ENCODE measurements around the gene IGFN1.

IGFN1 gene

DNA sequence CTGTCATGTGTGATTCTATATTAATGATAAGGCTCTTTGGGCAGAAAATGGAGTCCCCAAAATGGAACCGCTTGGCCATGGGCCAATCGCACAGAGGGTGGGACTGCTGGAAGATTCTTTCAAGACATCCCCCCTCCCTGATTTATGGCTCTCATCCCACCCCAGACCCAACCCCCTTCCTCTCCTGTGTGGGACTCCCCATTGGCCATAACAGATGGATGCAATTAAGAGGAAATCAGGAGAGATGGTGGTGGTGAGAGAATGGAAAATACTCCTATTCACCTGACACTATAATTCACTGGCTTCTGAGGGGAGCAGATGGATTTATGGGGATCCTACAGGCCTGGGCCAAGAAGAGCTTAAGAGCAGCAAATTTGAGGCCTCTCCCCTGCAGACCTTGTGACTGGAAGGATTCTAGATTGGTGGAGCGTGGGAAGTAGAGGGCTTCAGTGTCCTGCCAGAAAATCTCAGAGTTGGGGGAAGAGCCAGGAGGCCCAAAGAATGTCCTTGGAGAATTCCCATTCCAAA, 1.7 kb downstream of the IGFN1 start:
- TF ChIP-seq, protein P1, sequence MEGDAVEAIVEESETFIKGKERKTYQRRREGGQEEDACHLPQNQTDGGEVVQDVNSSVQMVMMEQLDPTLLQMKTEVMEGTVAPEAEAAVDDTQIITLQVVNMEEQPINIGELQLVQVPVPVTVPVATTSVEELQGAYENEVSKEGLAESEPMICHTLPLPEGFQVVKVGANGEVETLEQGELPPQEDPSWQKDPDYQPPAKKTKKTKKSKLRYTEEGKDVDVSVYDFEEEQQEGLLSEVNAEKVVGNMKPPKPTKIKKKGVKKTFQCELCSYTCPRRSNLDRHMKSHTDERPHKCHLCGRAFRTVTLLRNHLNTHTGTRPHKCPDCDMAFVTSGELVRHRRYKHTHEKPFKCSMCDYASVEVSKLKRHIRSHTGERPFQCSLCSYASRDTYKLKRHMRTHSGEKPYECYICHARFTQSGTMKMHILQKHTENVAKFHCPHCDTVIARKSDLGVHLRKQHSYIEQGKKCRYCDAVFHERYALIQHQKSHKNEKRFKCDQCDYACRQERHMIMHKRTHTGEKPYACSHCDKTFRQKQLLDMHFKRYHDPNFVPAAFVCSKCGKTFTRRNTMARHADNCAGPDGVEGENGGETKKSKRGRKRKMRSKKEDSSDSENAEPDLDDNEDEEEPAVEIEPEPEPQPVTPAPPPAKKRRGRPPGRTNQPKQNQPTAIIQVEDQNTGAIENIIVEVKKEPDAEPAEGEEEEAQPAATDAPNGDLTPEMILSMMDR (IDR thresholded peaks at IDR 0.05; ENCODE audit: insufficient read depth, missing control alignments) = no peak
- FAIRE-seq = no peak
- no peak for DNase-seq (ENCODE audit: insufficient read length, low spot score)

DNA sequence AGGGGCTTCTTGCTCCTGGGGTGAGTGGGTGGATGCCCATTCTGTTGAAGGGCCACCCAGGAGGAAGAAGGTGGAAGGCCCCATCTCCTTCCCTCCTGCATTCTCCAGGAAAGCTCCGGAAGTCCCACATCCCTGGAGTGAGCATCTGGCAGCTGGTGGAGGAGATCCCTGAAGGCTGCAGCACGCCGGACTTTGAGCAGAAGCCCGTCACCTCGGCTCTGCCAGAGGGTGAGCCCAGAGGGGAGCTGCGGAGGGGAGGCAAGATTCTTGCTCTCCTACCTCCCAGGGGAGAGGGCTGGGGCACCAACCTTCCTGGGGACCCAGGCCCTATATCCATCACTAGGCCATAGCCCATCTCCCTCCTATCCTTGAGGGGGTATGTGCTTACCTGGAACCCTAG, 3.4 kb downstream of the IGFN1 start:
- no peak for FAIRE-seq

DNA sequence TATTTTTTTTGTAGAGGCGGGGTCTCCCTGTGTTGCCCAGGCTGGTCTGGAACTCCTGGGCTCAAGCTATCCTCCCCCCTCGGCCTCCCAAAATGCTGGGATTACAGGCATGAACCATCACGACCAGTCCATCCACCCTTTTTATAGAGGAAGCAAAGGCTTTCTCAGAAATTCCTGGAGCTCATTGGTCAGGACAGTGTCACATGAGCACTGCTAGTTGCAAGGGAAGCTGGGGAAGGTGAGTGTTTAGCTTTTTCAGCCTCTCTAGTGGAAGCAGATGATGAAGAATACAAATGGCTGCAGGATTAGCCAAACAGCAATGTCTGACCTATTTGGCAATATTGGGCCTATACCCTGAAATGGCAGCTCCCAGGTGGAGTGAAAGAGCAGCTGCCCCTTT, 8.0 kb downstream of the IGFN1 start:
- DNase-seq (ENCODE audit: insufficient read length, low spot score) = no peak
- TF ChIP-seq, protein P1 (IDR thresholded peaks at IDR 0.05; ENCODE audit: insufficient read depth, missing control alignments) = no peak
- no peak for FAIRE-seq

More for the DNA sequence above, 3.4 kb downstream of the IGFN1 start:
- no peak for DNase-seq (ENCODE audit: insufficient read length, low spot score)
- TF ChIP-seq, protein P1 (IDR thresholded peaks at IDR 0.05; ENCODE audit: insufficient read depth, missing control alignments) = no peak

DNA sequence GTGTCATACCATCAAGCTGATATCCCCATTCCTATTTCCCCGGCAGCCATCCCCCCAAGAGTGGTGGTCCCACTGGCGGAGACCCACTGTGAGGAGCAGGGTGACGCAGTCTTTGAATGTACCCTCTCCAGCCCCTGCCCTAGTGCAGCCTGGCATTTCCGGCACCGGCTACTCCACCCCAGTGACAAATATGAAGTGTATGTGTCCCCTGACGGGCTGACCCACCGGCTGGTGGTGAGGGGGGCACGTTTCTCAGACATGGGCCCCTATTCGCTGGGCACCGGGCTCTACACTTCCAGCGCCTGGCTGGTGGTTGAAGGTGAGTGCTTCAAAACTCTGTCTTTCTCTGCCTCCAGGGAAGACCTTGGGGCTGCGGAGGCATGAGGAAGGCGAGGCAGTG, 14.4 kb downstream of the IGFN1 start:
- TF ChIP-seq, protein P1 (IDR thresholded peaks at IDR 0.05; ENCODE audit: insufficient read depth, missing control alignments) = no peak
- FAIRE-seq (no peak), DNase-seq (ENCODE audit: insufficient read length, low spot score) (no peak)

DNA sequence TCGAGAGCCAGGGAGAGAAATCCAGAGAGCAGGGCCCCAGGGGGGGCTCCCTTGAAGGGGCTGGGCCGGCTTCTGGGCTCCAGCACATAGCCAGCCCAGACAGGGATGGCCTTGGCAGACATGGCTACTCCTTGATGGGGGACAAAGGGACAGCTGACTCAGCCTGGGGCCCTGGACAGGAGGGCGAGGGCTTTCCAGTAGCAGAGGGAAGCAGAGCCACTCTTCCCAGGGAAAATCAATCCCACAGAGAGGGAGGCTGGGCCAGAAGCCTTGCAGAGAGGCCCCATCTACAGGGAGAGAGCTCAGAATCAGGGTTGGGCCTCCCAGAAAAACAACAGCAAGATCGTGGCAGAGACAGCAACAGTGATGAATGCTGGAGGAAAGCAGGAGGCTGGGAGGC, 15.6 kb downstream of the IGFN1 start:
- TF ChIP-seq, protein P1 (IDR thresholded peaks at IDR 0.05; ENCODE audit: insufficient read depth, missing control alignments) = no peak
- no peak for FAIRE-seq

DNA sequence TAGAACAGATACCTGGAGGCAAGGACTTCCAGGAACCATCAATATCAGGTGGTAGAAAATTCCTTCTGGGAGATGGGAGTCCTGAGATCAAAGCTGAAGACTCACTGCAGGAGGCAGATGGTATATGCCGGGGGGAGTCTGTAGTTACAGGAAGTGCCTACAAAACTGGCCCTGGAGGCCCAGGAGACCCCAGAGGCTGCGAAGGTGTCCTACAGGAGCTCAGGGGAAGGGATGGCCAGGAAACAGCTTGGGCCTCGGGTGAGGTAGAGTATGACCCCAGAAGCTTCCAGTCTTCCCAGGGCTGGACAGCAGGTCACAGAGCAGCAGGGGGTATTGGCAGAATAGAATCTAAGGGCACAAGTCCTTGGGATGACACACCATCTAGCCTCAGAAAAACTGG, 16.4 kb downstream of the IGFN1 start:
- FAIRE-seq = no peak
- TF ChIP-seq, protein P1 (IDR thresholded peaks at IDR 0.05; ENCODE audit: insufficient read depth, missing control alignments) = no peak
- DNase-seq (ENCODE audit: insufficient read length, low spot score) = no peak

More for the DNA sequence above, 15.6 kb downstream of the IGFN1 start:
- no peak for DNase-seq (ENCODE audit: insufficient read length, low spot score)

DNA sequence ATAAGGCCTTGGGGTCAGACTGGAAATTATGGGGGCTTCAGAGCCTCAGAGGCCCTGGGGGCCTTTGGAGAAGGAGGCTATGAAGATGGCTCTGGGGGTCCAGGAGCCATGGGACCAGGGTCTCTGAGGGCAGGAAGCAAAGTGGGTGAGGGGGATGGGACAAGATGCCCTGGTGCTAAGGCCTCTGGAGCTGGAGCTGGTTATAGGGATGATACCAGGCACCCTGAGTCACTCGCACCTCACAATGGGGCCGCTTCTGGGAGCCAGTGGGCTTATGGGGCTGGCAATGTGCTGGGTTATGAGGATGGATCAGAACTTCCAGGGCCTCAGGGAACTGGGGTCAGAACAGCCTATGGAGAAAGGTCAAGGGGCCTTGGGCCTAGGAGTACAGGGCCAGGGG, 17.6 kb downstream of the IGFN1 start:
- DNase-seq (ENCODE audit: insufficient read length, low spot score) (no peak), FAIRE-seq (no peak)
- TF ChIP-seq, protein P1 (IDR thresholded peaks at IDR 0.05; ENCODE audit: insufficient read depth, missing control alignments) = no peak

Data from D721Med (cell line).